Activated CD4-positive, alpha-beta memory T cell treated with anti-CD3 and anti-CD28 coated beads, Interleukin-2, amount 10 ng/mL, durations not matched to agents 7 days and 5 days (primary cell): ENCODE measurements around the gene CAGE1. TPM values are rescaled to one million over a fixed set of nuclear protein-coding genes. Genes with fewer than 3 reads are reported as not detected.
A peak's percentile ranks its signal among the peaks of the same experiment; 100 is the strongest.

Experiments used
- CTCF ChIA-PET: fragments of 350-600 bp; sonication (Branson Sonifier 250); formaldehyde crosslinking; loops from one replicate; lab custom pipeline; 2021; ENCODE audit warnings: antibody characterized with exemption, inconsistent platforms; lab: Charles Lee
- POLR2A ChIA-PET: fragments of 350-600 bp; sonication (Branson Sonifier 250); formaldehyde crosslinking; loops from one replicate; lab custom pipeline; 2021; ENCODE audit warnings: antibody characterized with exemption; lab: Charles Lee
- DNase-seq: peaks from one replicate; pipeline ENCODE4 v3.0.0-alpha.2; 2020
- H3K27ac Mint-ChIP-seq: one replicate; pipeline ENCODE4 v1.8.0; 2021; ENCODE audit warnings: mild to moderate bottlenecking, mixed read lengths
- H3K27me3 Mint-ChIP-seq: one replicate; pipeline ENCODE4 v1.8.0; 2021; ENCODE audit warnings: mixed read lengths
- H3K36me3 Mint-ChIP-seq: one replicate; pipeline ENCODE4 v1.8.0; 2021; ENCODE audit warnings: low read depth, mixed read lengths
- H3K4me1 Mint-ChIP-seq: one replicate; pipeline ENCODE4 v1.8.0; 2021; ENCODE audit warnings: mixed read lengths
- H3K4me3 Mint-ChIP-seq: one replicate; pipeline ENCODE4 v1.8.0; 2021; ENCODE audit warnings: mild to moderate bottlenecking, mixed read lengths
- H3K9me3 Mint-ChIP-seq: one replicate; pipeline ENCODE4 v1.8.0; 2021; ENCODE audit warnings: mixed read lengths
- total RNA-seq, 2 experiments: library from RNA; stranded (reverse); gene quantifications; one replicate each; pipeline ENCODE4 v1.2.3, GENCODE V29; 2021

Gene CAGE1
- total RNA-seq, 2 experiments from 2014 or later, result 0.08 TPM; not detected in 1

DNA sequence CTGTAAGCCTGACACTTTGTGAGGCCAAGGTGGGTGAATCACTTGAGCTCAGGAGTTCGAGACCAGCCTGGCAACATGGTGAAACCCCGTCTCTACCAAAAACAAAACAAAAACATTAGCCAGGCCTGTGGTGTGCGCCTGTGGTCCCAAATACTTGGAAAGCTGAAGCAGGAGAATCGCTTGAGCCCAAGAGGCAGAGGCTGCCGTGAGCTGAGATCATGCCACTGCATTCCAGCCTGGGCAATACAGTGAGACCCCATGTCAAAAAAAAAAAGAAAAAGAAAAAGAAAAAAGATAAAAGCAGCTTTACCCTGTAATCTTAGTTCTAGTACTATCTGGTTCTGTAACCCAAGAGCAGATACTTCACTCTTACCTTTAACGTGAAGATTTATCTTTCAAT, 104.1 kb downstream of the CAGE1 start:
- Mint-ChIP-seq H3K4me3 (no peak overlapping the region), H3K9me3 (no peaks in the 10 kb centered on the region), H3K4me1 (peaks cover 15% of the 10 kb centered on the region), H3K27me3 (no peaks in the 10 kb centered on the region), H3K36me3 (peaks cover 58% of the 10 kb centered on the region), H3K27ac (no peak overlapping the region)
- ChIA-PET POLR2A (interaction anchor here (1.2 to 1.4 kb wide), 3 partner anchors 10 to 104 kb away, joined by 3 to 4 read pairs (median 4); partner anchors contain the start of genes CAGE1 and RIOK1), CTCF (interaction anchor here (0.9 to 1.5 kb wide), 3 partner anchors 8 to 10 kb away, joined by 3 to 5 read pairs (median 4); no protein-coding TSS in a partner anchor)
- no peak for DNase-seq

DNA sequence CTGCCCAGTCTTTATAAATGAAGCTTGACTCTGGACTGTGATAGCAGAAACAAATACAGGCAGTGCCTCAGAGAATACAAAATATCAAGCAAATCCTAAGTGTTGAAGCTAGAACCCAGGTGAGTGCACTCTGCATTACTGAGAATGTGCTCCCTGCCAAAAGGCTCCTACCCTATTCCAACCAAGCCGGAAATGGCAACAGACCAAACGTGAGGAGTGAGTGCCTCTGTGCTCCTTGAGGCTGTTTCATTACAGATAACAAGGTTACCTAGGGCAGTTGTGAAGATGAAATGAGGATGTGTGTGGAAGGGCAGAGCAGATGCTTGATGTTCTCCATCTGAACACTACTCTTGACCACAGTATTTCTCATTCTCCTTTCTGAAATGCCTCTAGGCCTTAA, 105.9 kb downstream of the CAGE1 start:
- Mint-ChIP-seq H3K4me1 (peaks cover 15% of the 10 kb centered on the region), H3K27ac (no peak overlapping the region), H3K27me3 (no peaks in the 10 kb centered on the region), H3K36me3 (peaks cover 46% of the 10 kb centered on the region), H3K4me3 (no peak overlapping the region), H3K9me3 (no peaks in the 10 kb centered on the region)
- CTCF ChIA-PET, result interaction anchor here (0.6 to 2.0 kb wide), 2 partner anchors 8 to 17 kb away, joined by 3 to 8 read pairs; no protein-coding TSS in a partner anchor
- POLR2A ChIA-PET, result interaction anchor here (1.5 to 1.6 kb wide), 2 partner anchors 16 to 112 kb away, joined by 3 to 4 read pairs; no protein-coding TSS in a partner anchor
- DNase-seq, result no peak

DNA sequence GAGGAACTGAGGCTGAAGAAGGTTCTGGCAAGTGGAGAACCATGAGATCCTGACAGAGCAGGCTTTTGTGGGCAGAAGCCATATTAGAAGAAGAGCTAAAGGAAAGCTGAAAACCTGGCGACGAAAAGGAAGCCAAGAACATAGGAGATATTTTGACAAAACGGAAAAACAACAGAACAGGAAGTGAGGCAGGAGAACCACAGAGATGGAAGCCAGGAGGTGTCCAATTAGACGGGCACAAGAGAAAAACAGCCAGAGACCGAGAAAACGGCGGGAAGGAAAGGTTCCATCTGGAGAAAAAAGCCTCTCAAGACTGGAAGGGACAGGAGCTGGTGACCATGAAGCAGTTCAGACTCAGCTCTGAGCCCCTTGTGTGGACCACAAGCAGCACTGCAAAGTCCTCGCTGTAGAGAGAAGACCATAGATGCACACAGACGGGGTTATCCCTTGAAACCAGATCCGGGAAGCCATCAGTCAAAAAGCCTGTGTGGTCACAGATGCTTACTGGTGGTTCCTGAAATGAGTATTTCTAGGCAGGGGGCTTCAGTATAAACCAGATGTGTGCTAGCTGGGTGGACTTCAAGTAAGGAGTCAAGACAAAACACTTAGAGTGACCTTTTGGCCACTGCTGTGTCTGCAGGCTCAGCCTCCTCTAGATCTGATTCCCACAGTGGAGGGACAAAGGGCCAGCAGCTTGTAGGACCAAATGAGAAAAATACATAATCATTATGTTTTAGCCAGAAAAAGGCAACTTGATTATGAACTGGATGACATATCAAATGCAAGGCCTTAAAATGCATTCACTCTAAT, 107.2 kb downstream of the CAGE1 start:
- Mint-ChIP-seq H3K27ac (peak overlapping the region; percentile 10), H3K9me3 (no peaks in the 10 kb centered on the region), H3K36me3 (peaks cover 33% of the 10 kb centered on the region), H3K4me3 (no peak overlapping the region), H3K4me1 (peaks cover 15% of the 10 kb centered on the region), H3K27me3 (no peaks in the 10 kb centered on the region)
- DNase-seq, result no peak
- ChIA-PET CTCF (no interaction called here), POLR2A (interaction anchor here (0.7 to 1.6 kb wide), 4 partner anchors 18 to 308 kb away, joined by 3 to 4 read pairs (median 4); partner anchors contain the start of genes CAGE1, RIOK1, SNRNP48 and SSR1)

Other genes with a start within 250 kb of the CAGE1 start
- 100 to 1,000 TPM; 182 to 188 TPM for gene SSR1, start 76.5 kb downstream of the CAGE1 start, total RNA-seq
- gene RIOK1, start 66 bp upstream of the CAGE1 start, total RNA-seq, result 10 to 100 TPM; 23.4 to 27.0 TPM
- under 1 TPM; 0.15 to 0.33 TPM for gene DSP, start 151.9 kb upstream of the CAGE1 start, total RNA-seq
- gene SNRNP48, start 200.5 kb upstream of the CAGE1 start, total RNA-seq, result 10 to 100 TPM; 16.5 TPM